Inflammatory macrophage treated with lipopolysaccharide for 4 hours (primary cell): ENCODE measurements around the gene BAD.

Experiments used
- DNase-seq: peaks from one replicate; pipeline ENCODE4 v3.0.0-alpha.2; 2020

BAD gene

GRCh38 chr11:64226507-64227051, 57.9 kb downstream of the BAD start:
- peak; percentile 75 for DNase-seq

- DNase-seq = peak; percentile 89
Measured at GRCh38 chr11:64225608-64226506, 58.6 kb downstream of the BAD start, which contains the start of the genes NUDT22 and TRPT1. NUDT22 (plus strand) TSS chr11:64226274; CDS start chr11:64226653, 379 bp downstream. TRPT1 (minus strand) TSS chr11:64226186; CDS start chr11:64225860, 326 bp downstream.

GRCh38 chr11:64224891-64225607, 59.4 kb downstream of the BAD start:
- no peak for DNase-seq

- no peak for DNase-seq
Measured at GRCh38 chr11:64224151-64224890, 60.1 kb downstream of the BAD start.

- no peak for DNase-seq
Measured at GRCh38 chr11:64223001-64223651, 61.3 kb downstream of the BAD start.

- DNase-seq = no peak
Measured at GRCh38 chr11:64222651-64223000, 61.8 kb downstream of the BAD start.

GRCh38 chr11:64220798-64221197, 63.7 kb downstream of the BAD start:
- DNase-seq = no peak

GRCh38 chr11:64220271-64220670, 64.2 kb downstream of the BAD start:
- DNase-seq = no peak
